HepG2 (cell line): ENCODE measurements around the gene PCSK5. TPM values are rescaled to one million over a fixed set of nuclear protein-coding genes. Genes with fewer than 3 reads are reported as not detected.

Experiments
- BRD4 ChIP-seq: sonication (generic); formaldehyde crosslinking; IDR thresholded peaks from 2 replicates; pipeline ENCODE4 v1.4.0; 2020; ENCODE audit warnings: missing genetic modification reagents
- CBX1 ChIP-seq: IDR thresholded peaks from one replicate; pipeline ENCODE4 v1.6.1; 2016; ENCODE audit warnings: antibody characterized with exemption, low read depth
- DPF2 ChIP-seq: sonication (generic); formaldehyde crosslinking; IDR thresholded peaks from 2 replicates; pipeline ENCODE4 v1.4.0; 2020; ENCODE audit warnings: mild to moderate bottlenecking, low read depth, missing genetic modification reagents, borderline replicate concordance
- ELF1 ChIP-seq: sonication (generic); formaldehyde crosslinking; IDR thresholded peaks from 2 replicates; pipeline ENCODE4 v1.4.0; 2020; ENCODE audit warnings: missing genetic modification reagents
- ELF4 ChIP-seq: sonication (generic); formaldehyde crosslinking; IDR thresholded peaks from 2 replicates; pipeline ENCODE4 v1.5.0; 2020; ENCODE audit warnings: missing genetic modification reagents, mild to moderate bottlenecking, moderate library complexity, borderline replicate concordance
- ETV5 ChIP-seq: IDR thresholded peaks from 2 replicates; pipeline ENCODE4 v1.6.1; 2018; ENCODE audit warnings: missing biosample characterization, missing genetic modification reagents, inconsistent platforms, borderline replicate concordance
- HINFP ChIP-seq: sonication (generic); formaldehyde crosslinking; IDR thresholded peaks from 2 replicates; pipeline ENCODE4 v1.4.0; 2020; ENCODE audit warnings: low read depth, mild to moderate bottlenecking, missing genetic modification reagents
- NFKBIZ ChIP-seq: IDR thresholded peaks from 2 replicates; pipeline ENCODE4 v1.6.1; 2018; ENCODE audit warnings: missing genetic modification reagents, missing compliant biosample characterization
- SIN3A ChIP-seq: IDR thresholded peaks from 2 replicates; pipeline ENCODE4 v1.6.1; 2011; ENCODE audit warnings: low read depth, mild to moderate bottlenecking, control low read depth, low read length, borderline replicate concordance
- SNAPC2 ChIP-seq: sonication (generic); formaldehyde crosslinking; IDR thresholded peaks from 2 replicates; pipeline ENCODE4 v1.8.1; 2022; ENCODE audit warnings: mild to moderate bottlenecking, missing genetic modification reagents
- THAP9 ChIP-seq: sonication (generic); formaldehyde crosslinking; IDR thresholded peaks from 2 replicates; pipeline ENCODE4; 2020; ENCODE audit warnings: missing genetic modification reagents, mild to moderate bottlenecking, borderline replicate concordance
- YY1 ChIP-seq: IDR thresholded peaks from 2 replicates; pipeline ENCODE4 v1.6.1; 2011; ENCODE audit warnings: low read length, low read depth, moderate library complexity, mild to moderate bottlenecking; ENCODE audit not compliant: insufficient read depth, insufficient replicate concordance
- ZC3H4 ChIP-seq: sonication (generic); formaldehyde crosslinking; IDR thresholded peaks from 2 replicates; pipeline ENCODE4 v1.4.0; 2020; ENCODE audit warnings: missing genetic modification reagents, borderline replicate concordance
- ZNF260 ChIP-seq: sonication (generic); formaldehyde crosslinking; IDR thresholded peaks from 2 replicates; pipeline ENCODE4 v1.4.0; 2020; ENCODE audit warnings: missing genetic modification reagents, low read depth, mild to moderate bottlenecking, borderline replicate concordance
- ZNF34 ChIP-seq: sonication (generic); formaldehyde crosslinking; IDR thresholded peaks from 2 replicates; pipeline ENCODE4 v1.4.0; 2020; ENCODE audit warnings: mild to moderate bottlenecking, missing genetic modification reagents, borderline replicate concordance
- ZNF574 ChIP-seq: sonication (generic); formaldehyde crosslinking; IDR thresholded peaks from 2 replicates; pipeline ENCODE4 v1.4.0; 2020; ENCODE audit warnings: missing genetic modification reagents
- ZNF7 ChIP-seq: IDR thresholded peaks from 2 replicates; pipeline ENCODE4 v1.6.1; 2016; ENCODE audit warnings: missing biosample characterization, missing genetic modification reagents
- polyA plus RNA-seq, 8 experiments: library from polyadenylated mRNA; depleted of rRNA in 3 of 8; stranded (reverse) in 7 of 8; unstranded in 1 of 8; fragments of >200 nt; fragmentation: Illumina TruSeq in 4 of 8; extraction: Trizol in 4 of 8; gene quantifications; 2 replicates each; pipeline versions ENCODE4 v1.2.1 to v1.2.3, GENCODE V29; 2011 to 2016; ENCODE audit warnings: low read depth in 4 of 8, missing spikeins in 1 of 8, mixed read lengths in 1 of 8; ENCODE audit not compliant: insufficient read depth in 1 of 8
- total RNA-seq, 5 experiments: library from RNA; depleted of rRNA; stranded (reverse); fragments of >200 nt; fragmentation: Illumina TruSeq; extraction: Trizol; gene quantifications; 2 replicates each; pipeline ENCODE4 v1.2.3, GENCODE V29; 2016; ENCODE audit warnings: low read depth in 1 of 5
- TF ChIP-seq, protein P1 (sequence below): sonication (generic); formaldehyde crosslinking; IDR thresholded peaks from 2 replicates; pipeline ENCODE4 v1.4.0; 2020; ENCODE audit warnings: missing genetic modification reagents

PCSK5 gene
- total and polyA plus RNA-seq, 2 of the 13 experiments (the other 11 are each of a cell fraction or from before 2014, with no cell fraction given): 0.55 to 0.66 TPM

DNA sequence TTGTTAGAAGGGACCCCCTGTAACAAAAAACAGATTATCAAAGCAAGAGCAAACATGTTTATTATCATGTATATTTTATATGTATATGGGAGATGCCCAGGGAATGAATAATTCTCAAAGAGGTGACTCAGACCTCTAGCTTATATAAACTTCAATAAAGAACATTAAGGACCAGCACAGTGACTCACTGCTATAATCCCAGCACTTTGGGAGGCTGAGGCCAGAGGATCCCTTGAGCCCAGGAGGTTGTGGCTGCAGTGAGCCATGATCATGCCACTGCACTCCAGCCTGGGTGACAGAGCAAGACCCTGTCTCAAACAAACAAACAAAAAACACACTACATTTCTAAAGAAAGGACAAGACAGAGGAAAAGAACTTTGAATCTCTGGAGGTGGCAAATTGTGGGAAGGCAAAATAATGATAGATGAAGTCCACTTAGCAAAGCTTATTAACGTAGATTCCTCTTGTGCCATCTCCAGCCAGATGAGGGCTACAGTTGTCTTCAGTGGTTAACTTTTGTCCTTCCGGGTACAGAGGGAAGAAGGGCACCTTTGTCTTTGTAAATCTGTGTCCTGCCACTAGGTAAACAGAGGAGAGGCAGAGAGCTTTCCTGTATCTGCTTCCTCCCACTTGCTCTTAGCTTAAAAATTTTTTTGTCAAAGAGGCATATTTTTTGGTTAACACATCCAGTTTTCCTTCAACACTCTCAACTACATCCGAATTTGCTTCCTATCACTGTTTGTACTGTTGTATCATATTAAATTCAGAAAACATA, 511.3 kb downstream of the PCSK5 start (continued):
- TF ChIP-seq THAP9: no peak
- peak; percentile 64; the same call in 1 of the 2 replicates for TF ChIP-seq ZNF7
- no peak for TF ChIP-seq ZNF260 (CRISPR knock-in tag)
- no peak for TF ChIP-seq CBX1
- no peak for TF ChIP-seq YY1
- TF ChIP-seq HINFP (CRISPR knock-in tag): no peak
- no peak for TF ChIP-seq ELF4 (CRISPR knock-in tag)
- peak; percentile 87; the same call in 1 of the 2 replicates for TF ChIP-seq ETV5
- no peak; the same call in 1 of the 2 replicates for TF ChIP-seq DPF2 (CRISPR knock-in tag)
- peak; percentile 44; the same call in 1 of the 2 replicates for TF ChIP-seq ZNF574 (CRISPR knock-in tag)
- TF ChIP-seq, protein P1, sequence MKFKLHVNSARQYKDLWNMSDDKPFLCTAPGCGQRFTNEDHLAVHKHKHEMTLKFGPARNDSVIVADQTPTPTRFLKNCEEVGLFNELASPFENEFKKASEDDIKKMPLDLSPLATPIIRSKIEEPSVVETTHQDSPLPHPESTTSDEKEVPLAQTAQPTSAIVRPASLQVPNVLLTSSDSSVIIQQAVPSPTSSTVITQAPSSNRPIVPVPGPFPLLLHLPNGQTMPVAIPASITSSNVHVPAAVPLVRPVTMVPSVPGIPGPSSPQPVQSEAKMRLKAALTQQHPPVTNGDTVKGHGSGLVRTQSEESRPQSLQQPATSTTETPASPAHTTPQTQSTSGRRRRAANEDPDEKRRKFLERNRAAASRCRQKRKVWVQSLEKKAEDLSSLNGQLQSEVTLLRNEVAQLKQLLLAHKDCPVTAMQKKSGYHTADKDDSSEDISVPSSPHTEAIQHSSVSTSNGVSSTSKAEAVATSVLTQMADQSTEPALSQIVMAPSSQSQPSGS (CRISPR knock-in tag): no peak
- TF ChIP-seq ELF1: peak; percentile 85
- no peak for TF ChIP-seq ZNF34 (CRISPR knock-in tag)
- TF ChIP-seq SIN3A: no peak
- no peak for TF ChIP-seq NFKBIZ (CRISPR knock-in tag)
- no peak for TF ChIP-seq SNAPC2 (CRISPR knock-in tag)
- TF ChIP-seq BRD4 (CRISPR knock-in tag): 0 out of 2 replicates have a peak, but pooled peaks have one; percentile 29
- no peak for TF ChIP-seq ZC3H4 (CRISPR knock-in tag)
